DLD1 (cell line): ENCODE results near the gene SELENOO.

Experiments
- in situ Hi-C: cut with HindIII; loops from 2 replicates; pipeline ENCODE4 v1.10.0; 2017; ENCODE audit warnings: low sequenced_read_pairs

The SELENOO gene

DNA sequence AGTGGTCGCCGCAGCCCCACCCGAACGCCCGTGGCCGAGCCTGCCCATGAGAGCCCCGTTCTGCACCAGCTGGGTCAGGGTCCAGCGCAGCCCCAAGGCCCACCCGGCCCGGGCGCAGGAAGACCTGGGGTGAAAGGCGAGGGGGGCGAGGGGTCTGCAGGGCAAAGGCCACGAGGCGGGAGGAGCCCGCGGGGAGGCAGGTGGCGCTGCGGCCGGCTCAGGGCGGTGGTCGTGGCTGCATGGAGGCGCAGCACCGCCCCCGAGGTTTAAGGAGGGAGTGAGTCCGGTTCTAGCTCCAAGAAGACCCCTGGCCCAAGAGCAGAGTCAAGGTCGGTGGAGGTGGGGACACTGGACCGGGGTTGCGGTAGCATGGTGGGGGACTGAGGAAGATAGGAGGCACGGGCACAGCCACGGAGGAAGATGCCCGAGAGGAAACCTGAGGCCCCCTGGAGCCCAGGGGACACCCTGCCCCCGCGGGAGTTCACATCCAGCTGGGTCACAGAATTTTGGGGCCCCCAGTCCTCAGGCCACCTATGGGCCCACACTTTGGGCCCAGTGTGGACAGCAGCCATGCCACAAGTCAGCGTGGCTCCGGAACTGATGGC, 50.8 kb downstream of the SELENOO start:
- in situ Hi-C loops: no loop called here

DNA sequence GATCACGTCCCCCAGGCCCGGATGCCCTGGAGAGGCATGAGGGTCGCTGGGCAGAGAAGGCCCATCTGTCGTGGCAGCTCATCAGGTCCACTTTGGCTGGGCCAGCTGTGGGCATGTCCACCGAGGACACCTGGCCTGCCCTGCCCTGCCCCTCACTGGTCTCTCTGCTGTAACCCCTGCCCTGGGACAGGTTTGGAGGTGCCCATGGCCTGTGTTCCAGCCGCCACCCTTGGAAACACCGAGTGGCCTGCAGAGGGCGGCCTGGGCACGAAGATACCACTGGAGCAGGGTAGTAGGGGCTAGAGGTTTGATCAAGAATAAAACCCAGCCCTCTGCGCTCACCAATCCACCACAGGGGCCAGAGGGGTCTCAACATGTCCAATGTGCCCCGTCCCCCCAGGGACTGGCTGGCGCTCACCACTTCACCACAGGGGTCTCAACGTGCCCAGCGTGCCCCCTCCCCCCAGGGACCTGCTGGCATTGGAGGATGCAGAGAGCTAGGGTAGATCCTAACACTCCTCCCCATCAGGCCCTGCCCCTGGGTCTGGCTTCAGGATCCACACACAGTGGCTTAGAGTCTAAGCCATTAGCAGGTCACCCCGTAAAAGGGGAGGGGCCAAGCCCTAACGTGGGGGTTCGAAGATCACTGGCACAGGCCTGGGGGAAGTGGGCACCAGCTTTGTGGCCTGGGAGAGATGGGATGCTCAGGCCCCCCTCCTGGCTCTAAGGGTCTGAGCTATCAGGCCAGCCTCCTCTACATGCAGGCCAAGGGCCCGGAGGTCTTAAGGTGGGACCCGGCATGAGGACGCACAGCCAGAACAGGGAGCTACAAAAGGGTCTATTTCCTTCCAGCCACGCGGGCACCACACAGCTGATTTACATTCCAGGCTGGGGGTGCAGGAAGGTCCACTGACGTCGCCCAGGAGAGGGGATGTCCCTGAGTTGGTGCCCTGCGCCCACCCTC, 51.6 kb downstream of the SELENOO start:
- in situ Hi-C loops: no loop called here

DNA sequence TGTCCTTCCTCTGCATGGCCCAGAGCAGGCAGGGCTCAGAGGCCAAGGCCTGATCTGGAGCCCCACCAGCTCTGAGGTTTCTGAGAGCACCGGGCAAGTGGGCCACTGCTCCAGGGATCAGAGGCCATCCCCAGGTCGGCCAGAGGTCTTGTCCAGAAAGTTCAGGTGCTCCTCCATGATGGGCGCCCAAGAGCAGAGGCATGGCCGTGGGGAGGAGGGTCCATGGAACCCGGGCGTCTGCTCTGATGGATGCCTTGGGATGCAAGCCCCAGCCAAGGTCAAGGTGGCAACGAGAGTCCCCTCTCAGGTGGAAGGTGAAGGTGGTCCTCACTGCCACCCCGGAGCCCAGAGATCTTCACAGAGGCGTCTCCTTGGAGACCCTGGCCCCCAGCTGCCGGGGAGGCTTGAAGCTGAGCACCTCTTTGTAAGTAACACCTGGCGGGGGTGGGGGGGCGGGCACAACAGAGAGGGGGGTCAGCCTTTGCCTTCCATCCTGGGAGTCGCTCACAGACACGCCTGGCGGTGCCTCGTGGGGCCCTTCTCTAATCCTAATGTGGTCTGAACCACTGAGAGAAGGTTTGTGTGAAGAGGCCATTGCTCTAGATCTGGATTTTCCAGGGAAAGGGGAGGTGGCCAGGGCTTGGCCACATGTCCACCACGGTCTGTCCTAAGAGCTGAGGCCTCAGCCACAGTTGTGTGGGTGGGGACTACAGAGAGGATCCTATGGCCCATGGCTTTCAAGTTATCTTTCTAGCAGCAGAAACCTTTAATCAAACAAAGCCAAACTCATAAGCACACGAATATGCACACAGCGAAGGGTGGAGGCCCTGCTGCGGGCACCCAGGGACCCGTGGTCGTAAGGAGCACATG, 52.5 kb downstream of the SELENOO start:
- in situ Hi-C loops: no loop called here

DNA sequence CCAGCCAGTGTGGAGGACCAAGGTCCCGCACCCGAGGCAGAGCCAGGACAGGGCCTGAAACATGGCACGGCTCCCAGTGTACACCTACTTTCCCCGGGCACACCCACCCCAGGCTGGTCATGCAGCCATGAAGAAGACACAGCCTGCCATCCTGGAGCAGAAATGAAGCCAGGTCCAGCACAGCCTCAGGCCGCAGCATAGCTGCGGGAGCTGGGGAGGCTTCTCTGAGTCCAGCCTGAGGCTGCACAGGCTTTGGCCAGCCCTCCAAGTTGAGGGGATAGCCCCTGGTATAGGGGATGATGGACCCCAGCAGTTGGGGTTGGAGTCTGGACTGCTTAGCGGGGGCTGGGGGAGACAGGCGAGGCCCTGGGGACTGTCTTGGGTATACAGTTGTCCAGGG, 53.1 kb downstream of the SELENOO start:
- in situ Hi-C loops: no loop called here

DNA sequence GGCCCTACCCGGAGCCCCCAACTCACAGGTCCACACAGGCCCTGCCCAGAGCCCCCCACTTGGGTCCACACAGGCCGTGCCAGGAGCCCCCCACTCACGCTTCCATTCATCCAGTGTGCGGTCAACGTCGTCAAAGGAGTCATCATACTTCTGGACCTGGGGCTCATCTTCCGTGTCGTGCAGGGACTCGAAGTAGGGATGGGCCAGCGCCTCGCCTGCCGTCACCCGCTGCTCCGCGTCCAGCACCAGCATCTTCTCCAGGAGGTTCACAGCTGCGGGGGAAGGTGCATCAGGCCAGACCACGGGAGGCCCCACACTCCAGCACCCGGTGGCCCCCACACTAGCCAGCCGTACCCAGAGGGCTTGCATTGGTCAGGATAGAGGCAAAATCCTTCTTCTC, 54.3 kb downstream of the SELENOO start:
- in situ Hi-C loops: no loop called here

DNA sequence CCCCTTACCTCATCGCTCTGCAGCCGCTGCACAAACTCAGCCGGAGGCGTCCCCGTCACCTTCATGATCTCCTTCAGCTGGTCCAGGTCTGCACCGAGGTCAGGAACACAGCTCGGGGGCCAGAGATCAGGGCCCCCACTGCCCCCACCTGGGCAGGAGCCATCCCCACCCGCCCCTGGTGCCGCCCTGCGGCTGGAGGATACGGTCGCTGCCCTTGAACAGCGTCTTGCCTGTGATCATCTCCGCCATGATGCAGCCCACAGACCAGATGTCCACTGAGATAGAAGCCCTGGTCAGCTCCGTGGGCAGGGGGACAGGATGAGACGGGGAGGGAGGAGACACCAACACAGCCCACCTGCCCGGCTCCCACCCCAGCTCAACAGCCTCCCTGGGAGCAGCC, 54.8 kb downstream of the SELENOO start:
- in situ Hi-C loops: no loop called here

DNA sequence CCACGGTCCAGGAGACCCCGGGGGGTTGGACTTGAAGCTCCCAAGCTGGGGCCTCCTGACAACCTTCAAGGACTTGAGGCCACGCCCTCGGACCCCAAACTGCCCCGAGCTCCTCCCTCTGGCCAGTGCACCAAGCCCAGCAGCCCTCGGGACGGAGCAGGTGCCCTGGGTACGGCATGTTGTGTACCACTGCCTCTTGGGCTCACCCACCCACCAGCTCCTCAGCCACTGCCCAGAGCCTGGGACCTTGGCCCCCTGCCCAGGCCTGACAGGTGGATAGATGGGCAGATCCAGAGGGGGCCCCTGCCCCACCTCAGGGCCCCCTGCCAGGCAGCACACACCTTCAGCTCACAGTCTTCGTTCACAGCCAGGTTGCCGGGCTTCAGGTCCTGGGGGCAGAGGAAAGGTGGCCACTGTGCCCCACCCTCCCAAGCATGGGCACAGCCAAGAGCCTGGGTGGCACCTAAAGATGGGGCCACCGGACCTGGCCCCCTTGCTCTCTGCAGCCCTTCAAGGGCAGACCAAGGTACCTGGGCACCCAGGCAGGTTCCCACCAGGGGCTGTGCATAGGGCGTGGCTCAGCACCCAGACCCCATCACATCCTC, 55.5 kb downstream of the SELENOO start:
- in situ Hi-C loops: no loop called here

DNA sequence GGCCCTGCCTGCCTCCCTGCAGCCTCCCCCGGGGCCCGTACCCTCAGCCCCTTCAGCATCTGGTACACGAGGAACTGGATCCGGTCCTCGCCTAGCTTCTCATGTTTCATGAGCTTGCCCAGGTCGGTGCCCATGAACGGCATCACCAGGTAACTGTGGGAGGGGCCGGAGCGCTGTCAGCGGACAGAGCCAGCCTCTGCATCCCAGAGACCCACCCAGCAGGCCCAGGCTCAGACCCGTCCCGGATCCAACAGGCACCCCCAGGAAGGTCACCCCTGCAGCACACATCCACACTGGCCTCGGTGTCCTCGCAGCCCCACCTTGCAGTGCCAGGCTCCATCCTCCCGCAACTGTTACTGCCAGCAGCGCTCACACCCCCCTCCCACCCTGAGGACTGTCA, 56.2 kb downstream of the SELENOO start:
- in situ Hi-C loops: no loop called here

DNA sequence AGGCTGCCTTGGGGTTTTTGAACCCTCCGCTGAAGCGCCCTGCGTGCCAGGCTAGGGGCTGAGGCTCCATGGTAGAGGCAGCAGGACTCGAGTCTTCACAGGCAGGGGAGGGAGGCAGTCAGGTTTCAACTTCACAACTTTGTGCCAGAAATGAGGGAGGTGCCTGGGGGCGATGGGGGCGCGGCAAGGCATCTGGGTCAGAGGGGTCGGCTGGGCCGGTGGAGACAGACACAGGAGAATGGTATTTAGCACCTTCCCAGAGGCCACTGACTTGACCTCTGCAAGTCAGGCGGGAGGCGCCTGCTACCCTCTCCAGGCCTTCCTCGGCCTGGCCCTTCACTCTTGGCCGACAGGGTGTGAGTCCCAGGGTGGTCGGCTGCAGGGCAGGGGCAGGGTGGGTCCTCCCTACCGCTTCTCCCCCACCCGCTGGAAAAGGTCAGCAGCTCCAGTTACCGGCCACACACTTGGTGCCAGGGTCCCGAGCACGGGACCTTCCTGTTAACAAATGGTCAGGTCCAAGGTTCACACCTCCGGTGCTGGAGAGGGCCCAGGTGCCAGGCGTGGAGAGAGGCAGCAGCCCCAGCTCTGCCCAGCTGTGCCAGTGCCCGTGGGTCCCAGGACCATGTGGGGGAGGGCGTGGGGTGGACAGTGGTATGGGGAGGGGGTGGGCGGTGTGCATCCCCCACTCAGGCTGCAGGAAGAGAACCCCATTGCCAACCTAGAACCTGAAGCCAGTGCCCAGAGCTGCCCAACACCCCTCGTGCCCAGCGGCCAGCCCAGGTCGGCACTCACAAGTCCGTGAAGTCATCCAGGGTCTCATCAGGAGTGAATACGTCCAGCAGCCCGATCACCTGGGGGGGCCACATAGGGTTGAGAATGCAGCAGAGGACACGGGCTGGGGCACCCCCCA, 56.9 kb downstream of the SELENOO start:
- in situ Hi-C loops: no loop called here

DNA sequence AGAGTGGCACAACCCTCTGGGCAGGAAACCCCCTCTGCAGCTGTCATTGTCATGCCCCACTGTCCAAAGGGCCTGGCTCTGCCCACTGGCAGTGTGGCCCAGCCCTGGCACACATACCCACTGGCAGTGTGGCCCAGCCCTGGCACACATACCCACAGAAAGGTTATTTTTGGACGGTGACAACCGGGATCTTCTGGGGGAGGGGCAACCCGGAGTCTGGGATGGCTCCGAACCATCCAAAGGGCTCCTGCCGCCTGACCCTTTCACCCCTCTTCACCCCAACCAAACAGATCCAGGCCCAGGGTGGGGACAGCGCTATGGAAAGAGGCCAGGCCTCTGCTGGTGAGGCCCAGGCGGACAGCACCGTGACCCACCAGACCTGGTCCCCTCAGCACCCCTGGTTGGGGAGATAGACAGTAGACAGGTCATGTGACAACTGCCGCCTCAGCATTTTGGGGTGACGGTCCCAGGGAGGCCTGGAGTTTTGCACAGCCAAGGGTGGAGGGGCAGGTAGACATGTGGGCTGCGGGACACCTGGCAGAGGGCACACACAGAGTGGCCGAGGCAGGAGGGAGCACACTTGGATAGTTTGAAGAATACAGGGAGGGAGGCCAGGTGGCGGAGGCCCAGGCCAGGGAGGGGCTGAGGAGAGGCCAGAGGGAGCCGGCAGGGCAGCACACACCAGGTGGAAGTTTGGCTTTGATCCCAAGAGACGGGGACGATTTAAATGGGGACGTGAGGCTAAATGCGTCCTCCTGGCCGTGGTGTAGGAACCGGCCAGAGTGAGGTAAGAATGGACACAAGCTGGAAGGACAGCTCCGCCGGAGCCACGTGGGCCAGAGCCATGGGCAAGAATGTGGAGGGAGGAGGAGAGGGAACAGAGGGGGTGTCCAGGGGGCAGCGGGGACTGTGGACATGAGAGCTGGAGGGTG, 57.8 kb downstream of the SELENOO start:
- in situ Hi-C loops: no loop called here

DNA sequence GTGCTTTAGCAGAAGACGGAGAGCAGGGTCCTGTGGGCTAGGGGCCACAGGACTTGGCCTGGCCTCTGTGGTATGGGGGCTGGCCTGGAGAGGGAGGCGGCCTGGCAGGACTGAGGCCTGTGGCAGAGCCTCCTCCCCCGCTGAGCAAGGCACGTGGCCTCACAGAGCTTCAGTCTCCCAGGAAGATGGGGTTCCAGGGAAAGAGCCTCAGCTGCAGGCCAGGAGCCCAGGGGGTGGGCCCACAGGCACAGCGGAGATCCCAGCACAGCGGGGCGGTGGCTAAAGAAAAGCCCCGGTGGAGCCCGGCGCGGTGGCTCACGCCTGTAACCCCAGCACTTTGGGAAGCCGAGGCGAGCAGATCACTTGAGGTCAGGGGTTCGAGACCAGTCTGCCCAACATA, 58.5 kb downstream of the SELENOO start:
- in situ Hi-C loops: no loop called here

DNA sequence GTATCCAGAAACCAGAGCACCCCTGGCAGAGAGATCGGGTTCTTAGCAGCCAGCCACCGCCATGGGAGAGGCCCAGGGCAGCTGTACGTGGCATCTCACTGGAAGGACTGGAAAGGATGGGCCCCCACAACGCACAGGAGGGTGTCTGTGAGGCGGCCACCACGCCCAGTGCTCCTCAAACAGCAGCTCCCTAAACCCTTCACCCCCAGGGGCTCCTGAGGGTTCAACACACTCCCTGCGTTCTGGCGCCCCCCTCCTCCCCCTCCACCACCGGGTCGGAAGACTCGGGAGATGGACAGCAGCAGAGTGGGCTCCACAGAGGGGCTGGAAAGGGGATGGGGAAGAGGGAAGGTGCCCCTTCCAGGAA, 59.6 kb downstream of the SELENOO start:
- in situ Hi-C loops: no loop called here

DNA sequence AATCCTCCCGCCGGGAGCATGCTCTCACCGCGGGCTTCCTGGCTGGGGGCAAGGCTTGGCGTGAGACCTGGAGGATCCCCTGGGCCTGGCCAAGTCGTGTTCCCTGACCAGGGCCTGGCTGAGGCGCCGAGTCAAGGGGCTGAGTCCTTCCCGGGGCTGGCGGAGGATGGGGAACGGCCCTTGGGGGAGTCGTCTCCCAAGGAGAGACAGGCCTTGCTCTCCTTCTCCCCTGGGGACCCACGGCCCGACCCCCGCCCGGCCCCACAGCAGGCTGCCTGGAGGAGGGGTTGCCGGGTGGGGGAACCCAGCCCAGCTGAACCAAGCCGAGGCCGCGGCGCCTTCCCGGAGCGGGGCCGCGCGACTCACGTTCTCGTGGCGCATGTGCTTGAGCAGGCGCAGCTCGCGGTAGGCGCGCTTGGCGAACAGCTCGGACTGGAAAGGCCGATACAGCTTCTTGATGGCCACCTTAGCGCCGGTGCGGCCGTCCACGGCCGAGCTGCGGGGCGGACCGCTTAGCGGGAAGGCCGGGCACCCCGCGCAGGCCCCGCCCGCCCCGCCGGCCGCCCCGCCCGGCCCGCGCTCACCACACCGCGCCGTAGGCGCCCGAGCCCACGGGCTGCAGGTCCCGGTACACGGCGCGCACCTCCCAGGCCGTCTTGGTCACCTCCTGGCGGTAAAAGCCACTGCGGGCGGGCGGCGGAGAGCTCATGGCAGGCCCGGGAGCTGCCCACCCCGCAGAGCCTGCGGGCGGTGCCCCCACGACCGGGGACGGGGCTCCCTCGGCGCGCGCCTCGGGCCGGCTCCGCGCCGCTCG, 60.2 kb downstream of the SELENOO start:
- in situ Hi-C loops: no loop called here

DNA sequence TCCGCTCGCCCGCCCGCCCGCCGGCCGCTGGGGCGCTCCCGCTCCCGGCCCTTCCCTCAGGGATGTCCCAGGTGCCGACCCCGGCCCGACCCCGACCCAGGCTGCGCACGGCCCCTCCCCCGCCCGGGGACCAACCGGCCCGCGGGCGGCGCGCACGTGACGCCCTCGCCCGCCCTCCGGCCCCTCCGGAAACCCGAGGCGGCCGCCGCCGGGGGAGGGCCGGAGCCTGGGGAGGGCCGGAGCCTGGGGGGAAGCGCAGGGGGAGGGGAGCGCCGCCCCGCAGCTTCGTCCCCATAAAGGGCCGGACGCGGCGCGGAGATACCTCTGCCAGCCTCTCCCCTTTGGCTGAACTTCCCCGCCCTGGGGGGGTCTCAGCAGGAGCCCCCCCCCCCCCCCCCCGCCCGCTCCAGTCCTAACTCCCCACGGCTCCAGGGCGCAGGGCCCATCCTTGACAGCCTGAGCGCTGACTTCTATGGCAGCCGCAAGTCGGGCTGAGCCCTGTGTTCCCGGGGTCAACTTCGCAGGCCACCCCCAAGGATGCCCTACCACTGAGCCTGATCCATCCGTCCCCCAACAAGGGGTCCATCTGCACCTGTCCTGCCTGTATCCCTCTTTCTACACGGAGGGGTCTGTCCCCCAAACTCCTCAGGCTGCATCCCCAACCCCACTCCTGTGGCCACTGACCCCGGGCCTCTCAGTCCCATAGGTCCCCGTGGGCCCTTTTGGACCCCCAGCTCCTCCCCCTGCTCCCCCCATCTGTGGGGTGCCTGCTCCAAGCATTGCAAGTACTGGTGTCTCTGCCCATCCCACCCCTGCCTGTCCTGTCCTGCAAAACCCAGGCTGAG, 61.0 kb downstream of the SELENOO start, which contains the start of gene MAPK12:
Gene MAPK12, minus strand, starts transcription at position 69 of the 845 bp plus-strand sequence. CDS start 174 bp downstream, outside the sequence.
- in situ Hi-C loops: no loop called here

DNA sequence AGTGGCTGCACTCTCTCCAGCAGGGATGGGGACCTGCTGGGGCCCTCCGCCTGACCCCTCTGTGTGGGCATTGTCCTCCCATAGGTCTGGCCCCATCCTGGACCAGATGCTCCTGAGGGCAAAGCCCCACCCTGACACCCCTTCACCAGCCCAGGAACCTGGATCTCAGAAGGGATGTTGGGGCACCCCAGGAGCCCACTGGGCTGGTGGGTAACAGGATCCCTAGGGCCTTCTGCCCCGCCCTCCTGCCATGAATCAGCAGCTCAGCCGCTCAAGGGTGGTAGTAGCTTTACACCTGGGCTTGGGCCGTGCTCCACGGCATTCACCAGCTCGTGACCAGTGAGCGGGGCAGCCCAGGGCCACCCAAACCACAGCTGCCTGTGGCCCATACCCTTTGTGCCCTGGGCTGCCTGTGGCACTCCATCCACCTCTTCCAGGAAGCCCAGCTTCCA, 61.7 kb downstream of the SELENOO start:
- in situ Hi-C loops: no loop called here

DNA sequence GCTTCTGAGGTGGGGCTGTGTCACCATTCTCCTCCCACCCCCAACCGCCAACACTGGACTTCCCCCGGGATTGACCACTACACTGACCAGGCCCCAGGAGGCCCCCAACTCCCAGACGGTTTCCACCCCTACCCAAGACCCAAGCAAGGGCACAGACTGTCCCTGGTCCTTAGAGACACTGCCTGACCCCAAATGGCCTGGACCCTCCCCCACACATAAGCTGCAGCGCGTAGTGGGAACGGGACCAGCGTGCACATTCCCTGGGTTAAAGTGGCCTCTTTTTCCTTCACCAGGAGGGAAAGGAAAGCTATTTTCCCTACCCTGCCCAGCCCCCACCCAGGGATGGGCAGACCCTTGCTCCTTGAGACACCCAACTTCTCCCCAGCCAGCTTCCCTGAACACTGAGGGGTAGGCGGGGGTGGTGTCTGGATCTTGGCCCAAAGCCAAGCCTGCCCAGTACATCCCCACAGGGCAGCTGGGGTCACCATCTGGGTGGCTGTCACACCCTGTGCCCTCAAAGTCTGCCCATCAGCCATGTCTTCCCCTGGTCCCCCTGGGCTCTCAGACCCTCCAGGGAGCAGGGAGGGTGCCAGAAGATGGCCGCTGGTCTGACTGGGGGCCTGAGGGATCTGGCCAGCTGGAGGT, 62.3 kb downstream of the SELENOO start:
- in situ Hi-C loops: no loop called here
